Naive thymus-derived CD8-positive, alpha-beta T cell (primary cell): ENCODE results near the gene OR56A3. TPM values are rescaled to one million over a fixed set of nuclear protein-coding genes. Genes with fewer than 3 reads are reported as not detected.
"Not testable (repeated sequence)": the region's sequence is repeated elsewhere in the genome, so short reads cannot be mapped to it uniquely, and the experiment has no call there.

Source experiments
- ATAC-seq, 2 donors: fragments of 150-1000 bp; cut with Tn5 transposase in 1 of 2; sonication (Bioruptor Pico), chemical (Tn5 transposase) in 1 of 2; 1 replicate in 1 of 2; 2 replicates in 1 of 2; pipeline ENCODE4 v1.10.0; 2021; ENCODE audit warnings: mild to moderate bottlenecking in 2 of 2, moderate library complexity in 2 of 2
- POLR2A ChIA-PET: fragments of 350-600 bp; sonication (Branson Sonifier 250); formaldehyde crosslinking; loops from one replicate; lab custom pipeline; 2021; ENCODE audit warnings: antibody characterized with exemption; lab: Charles Lee
- DNase-seq, 10 donors: peaks; one replicate each; pipeline versions ENCODE4 v3.0.0 to v3.0.0-alpha.2; 2020 to 2022
- H3K27ac Mint-ChIP-seq, 10 donors: one replicate each; pipeline ENCODE4 v1.8.0; 2020 to 2022; ENCODE audit warnings: mild to moderate bottlenecking in 10 of 10, mixed read lengths in 10 of 10, moderate library complexity in 4 of 10, inconsistent platforms in 1 of 10
- H3K27me3 Mint-ChIP-seq, 5 donors: one replicate each; pipeline ENCODE4 v1.8.0; 2021 to 2022; ENCODE audit warnings: mixed read lengths in 5 of 5
- H3K36me3 Mint-ChIP-seq, 3 donors: one replicate each; pipeline ENCODE4 v1.8.0; 2020 to 2022; ENCODE audit warnings: mixed read lengths in 3 of 3, mild to moderate bottlenecking in 2 of 3, inconsistent platforms in 1 of 3
- H3K4me1 Mint-ChIP-seq, 4 donors: one replicate each; pipeline ENCODE4 v1.8.0; 2021 to 2022; ENCODE audit warnings: mixed read lengths in 4 of 4
- H3K4me3 Mint-ChIP-seq, 10 donors: one replicate each; pipeline ENCODE4 v1.8.0; 2020 to 2022; ENCODE audit warnings: mild to moderate bottlenecking in 10 of 10, mixed read lengths in 10 of 10, moderate library complexity in 6 of 10, inconsistent platforms in 1 of 10
- H3K9me3 Mint-ChIP-seq, 9 donors: one replicate each; pipeline ENCODE4 v1.8.0; 2020 to 2022; ENCODE audit warnings: mixed read lengths in 9 of 9, mild to moderate bottlenecking in 3 of 9, inconsistent platforms in 1 of 9, moderate library complexity in 1 of 9
- polyA plus RNA-seq, 3 donors: library from polyadenylated mRNA; unstranded; fragments of 300-500 nt; fragmentation: Illumina TruSeq; gene quantifications; one replicate each; pipeline ENCODE4 v1.2.3, GENCODE V29; 2021
- total RNA-seq, 8 experiments: library from RNA in 2 of 8; stranded (reverse) in 2 of 8; gene quantifications; one replicate each; pipeline ENCODE4 v1.2.3 and lab custom pipeline; 2021 to 2026

The OR56A3 gene
- total and polyA plus RNA-seq, 5 experiments from 2014 or later, result not detected

- Mint-ChIP-seq H3K36me3 (no peaks in the 10 kb centered on the region), H3K4me1 (peaks cover 0 to 5% (median 0%) of the 10 kb centered on the region in 4 donors), H3K27me3 (peaks cover 0 to 46% (median 3%) of the 10 kb centered on the region in 5 donors), H3K27ac (no peak overlapping the region), H3K4me3 (no peak overlapping the region), H3K9me3 (peaks cover 0 to 47% (median 13%) of the 10 kb centered on the region in 9 donors)
- POLR2A ChIA-PET, result no interaction called here
- DNase-seq, result no peak
- no peak for ATAC-seq
Measured at GRCh38 chr11:5932671-5933070, 9.4 kb upstream of the OR56A3 start.

GRCh38 chr11:5933116-5933515 lies 8.9 kb upstream of the OR56A3 start:
- peaks cover 0 to 49% (median 6%) of the 10 kb centered on the region in 5 donors for H3K27me3 Mint-ChIP-seq
- H3K27ac Mint-ChIP-seq, result no peak overlapping the region
- peaks cover 0 to 50% (median 14%) of the 10 kb centered on the region in 9 donors for H3K9me3 Mint-ChIP-seq
- no peak overlapping the region for H3K4me3 Mint-ChIP-seq
- ATAC-seq (no peak), DNase-seq (no peak)
- POLR2A ChIA-PET, result no interaction called here
- no peaks in the 10 kb centered on the region for H3K36me3 Mint-ChIP-seq
- peaks cover 0 to 5% (median 0%) of the 10 kb centered on the region in 4 donors for H3K4me1 Mint-ChIP-seq

GRCh38 chr11:5937868-5938602 lies 4.0 kb upstream of the OR56A3 start:
- Mint-ChIP-seq H3K36me3 (no peaks in the 10 kb centered on the region), H3K4me1 (peaks cover 0 to 2% (median 0%) of the 10 kb centered on the region in 4 donors), H3K9me3 (peaks cover 0 to 19% (median 4%) of the 10 kb centered on the region in 9 donors), H3K27ac (no peak overlapping the region), H3K4me3 (no peak overlapping the region), H3K27me3 (peaks cover 2 to 38% (median 8%) of the 10 kb centered on the region in 5 donors)
- no peak for ATAC-seq
- DNase-seq, result no peak
- POLR2A ChIA-PET, result no interaction called here

- H3K9me3 Mint-ChIP-seq, result peaks cover 0 to 19% (median 3%) of the 10 kb centered on the region in 9 donors
- no peak overlapping the region for H3K27ac Mint-ChIP-seq
Measured at GRCh38 chr11:5938603-5938965, 3.5 kb upstream of the OR56A3 start.

GRCh38 chr11:5940748-5941147 lies 1.3 kb upstream of the OR56A3 start:
- DNase-seq, result no peak
- Mint-ChIP-seq H3K9me3 (peaks cover 0 to 15% (median 2%) of the 10 kb centered on the region in 9 donors), H3K4me1 (no peaks in the 10 kb centered on the region), H3K27me3 (peaks cover 2 to 40% (median 8%) of the 10 kb centered on the region in 5 donors), H3K36me3 (no peaks in the 10 kb centered on the region), H3K4me3 (no peak overlapping the region), H3K27ac (no peak overlapping the region)
- POLR2A ChIA-PET, result no interaction called here
- ATAC-seq, result no peak

More at GRCh38 chr11:5938603-5938965, 3.5 kb upstream of the OR56A3 start:
- Mint-ChIP-seq H3K27me3 (peaks cover 2 to 34% (median 8%) of the 10 kb centered on the region in 5 donors), H3K36me3 (no peaks in the 10 kb centered on the region), H3K4me3 (no peak overlapping the region), H3K4me1 (peaks cover 0 to under 1% (median 0%) of the 10 kb centered on the region in 4 donors)
- DNase-seq, result no peak
- no peak for ATAC-seq
- POLR2A ChIA-PET, result no interaction called here

GRCh38 chr11:5955586-5955985 lies 13.5 kb downstream of the OR56A3 start:
- Mint-ChIP-seq H3K9me3 (peaks cover 0 to 14% (median 5%) of the 10 kb centered on the region in 9 donors), H3K4me1 (no peaks in the 10 kb centered on the region), H3K36me3 (peaks cover 0 to 4% (median 0%) of the 10 kb centered on the region in 3 donors), H3K4me3 (no peak overlapping the region), H3K27ac (no peak overlapping the region), H3K27me3 (peaks cover 0 to 6% (median 2%) of the 10 kb centered on the region in 5 donors)
- POLR2A ChIA-PET, result no interaction called here
- ATAC-seq, result no peak
- no peak for DNase-seq

- POLR2A ChIA-PET, H3K4me3 Mint-ChIP-seq, DNase-seq, H3K4me1 Mint-ChIP-seq, H3K27ac Mint-ChIP-seq, ATAC-seq, H3K27me3 Mint-ChIP-seq: not testable (repeated sequence)
- Mint-ChIP-seq H3K36me3 (peaks cover 0 to 24% (median 5%) of the 10 kb centered on the region in 3 donors), H3K9me3 (peaks cover 7 to 56% (median 24%) of the 10 kb centered on the region in 9 donors)
Measured at GRCh38 chr11:5960704-5961320, 18.8 kb downstream of the OR56A3 start.

GRCh38 chr11:5966958-5967357 lies 24.9 kb downstream of the OR56A3 start:
- Mint-ChIP-seq H3K36me3 (peaks cover 0 to 22% (median 1%) of the 10 kb centered on the region in 3 donors), H3K4me3 (no peak overlapping the region), H3K27ac (no peak overlapping the region), H3K27me3 (peaks cover 11 to 53% (median 28%) of the 10 kb centered on the region in 5 donors), H3K4me1 (no peaks in the 10 kb centered on the region), H3K9me3 (peaks cover 7 to 32% (median 17%) of the 10 kb centered on the region in 9 donors)
- no peak for ATAC-seq
- DNase-seq, result no peak
- POLR2A ChIA-PET, result no interaction called here

GRCh38 chr11:5967708-5968107 lies 25.7 kb downstream of the OR56A3 start:
- H3K4me1 Mint-ChIP-seq, result no peaks in the 10 kb centered on the region
- POLR2A ChIA-PET, result no interaction called here
- H3K27me3 Mint-ChIP-seq, result peaks cover 11 to 53% (median 29%) of the 10 kb centered on the region in 5 donors
- H3K9me3 Mint-ChIP-seq, result peaks cover 7 to 26% (median 15%) of the 10 kb centered on the region in 9 donors
- DNase-seq (no peak), ATAC-seq (no peak)
- H3K4me3 Mint-ChIP-seq, result no peak overlapping the region
- peaks cover 0 to 18% (median 1%) of the 10 kb centered on the region in 3 donors for H3K36me3 Mint-ChIP-seq
- no peak overlapping the region for H3K27ac Mint-ChIP-seq

- POLR2A ChIA-PET, result no interaction called here
- Mint-ChIP-seq H3K27me3 (peaks cover 11 to 53% (median 29%) of the 10 kb centered on the region in 5 donors), H3K27ac (no peak within 1 kb of the TSS), H3K4me1 (no peaks in the 10 kb centered on the region), H3K36me3 (peaks cover 0 to 11% (median 0%) of the 10 kb centered on the region in 3 donors), H3K4me3 (no peak within 1 kb of the TSS), H3K9me3 (peaks cover 4 to 19% (median 8%) of the 10 kb centered on the region in 9 donors)
- ATAC-seq, result no peak
- DNase-seq, result no peak
Measured at GRCh38 chr11:5968394-5968793, 26.3 kb downstream of the OR56A3 start, which contains the start of gene OR56A5. Gene OR56A5, minus strand, starts transcription at chr11:5968494. Its CDS starts 0 bp downstream, at chr11:5968494.

GRCh38 chr11:5973530-5973929 lies 31.5 kb downstream of the OR56A3 start:
- H3K9me3 Mint-ChIP-seq, result peaks cover 0 to 13% (median 4%) of the 10 kb centered on the region in 9 donors
- H3K36me3 Mint-ChIP-seq, result no peaks in the 10 kb centered on the region
- no peak overlapping the region for H3K27ac Mint-ChIP-seq
- no peak overlapping the region for H3K4me3 Mint-ChIP-seq
- POLR2A ChIA-PET, result no interaction called here
- no peaks in the 10 kb centered on the region for H3K4me1 Mint-ChIP-seq
- H3K27me3 Mint-ChIP-seq, result peaks cover 4 to 26% (median 14%) of the 10 kb centered on the region in 5 donors
- ATAC-seq, result no peak
- DNase-seq, result no peak

- H3K27ac Mint-ChIP-seq, result no peak overlapping the region
- peaks cover 0 to 31% (median 9%) of the 10 kb centered on the region in 9 donors for H3K9me3 Mint-ChIP-seq
- POLR2A ChIA-PET, result no interaction called here
- H3K4me3 Mint-ChIP-seq, result no peak overlapping the region
- no peaks in the 10 kb centered on the region for H3K36me3 Mint-ChIP-seq
- no peak for DNase-seq
- peaks cover 11 to 61% (median 22%) of the 10 kb centered on the region in 5 donors for H3K27me3 Mint-ChIP-seq
- H3K4me1 Mint-ChIP-seq, result peaks cover 0 to 1% (median 0%) of the 10 kb centered on the region in 4 donors
- no peak for ATAC-seq
Measured at GRCh38 chr11:5983443-5983842, 41.4 kb downstream of the OR56A3 start.

- H3K9me3 Mint-ChIP-seq, result peaks cover 0 to 7% (median 0%) of the 10 kb centered on the region in 9 donors
- H3K36me3 Mint-ChIP-seq, result no peaks in the 10 kb centered on the region
- H3K27me3 Mint-ChIP-seq, result peaks cover 21 to 62% (median 31%) of the 10 kb centered on the region in 5 donors
- DNase-seq (no peak), ATAC-seq (no peak)
- H3K4me1 Mint-ChIP-seq, result peaks cover 0 to 1% (median 0%) of the 10 kb centered on the region in 4 donors
- POLR2A ChIA-PET, result no interaction called here
- no peak within 1 kb of the TSS for H3K27ac Mint-ChIP-seq
- no peak within 1 kb of the TSS for H3K4me3 Mint-ChIP-seq
Measured at GRCh38 chr11:5986885-5987284, 44.8 kb downstream of the OR56A3 start, which contains the start of gene OR52L1. Gene OR52L1, minus strand, starts transcription at chr11:5986985. Its CDS starts 55 bp downstream, at chr11:5986930.
